ENCODE data around the gene KLK7.

The KLK7 gene

GRCh38 chr19:50932018-50932689 is 51.6 kb downstream of the KLK7 start:
- Histone ChIP-seq H3K4me3 (ENCODE audit: low read depth in 1 of 2, low read length in 1 of 2) (no peak overlapping the region), H3K27ac (no peak overlapping the region), H3K9me3 (no peaks in the 10 kb centered on the region), H3K27me3 (peaks cover 35% of the 10 kb centered on the region), H3K36me3 (no peaks in the 10 kb centered on the region), H3K4me1 (ENCODE audit: control insufficient read depth in 1 of 2, insufficient read depth in 1 of 2, low read depth in 1 of 2, low read length in 1 of 2) (no peaks in the 10 kb centered on the region)
- TF ChIP-seq CTCF (IDR thresholded peaks at IDR 0.05): no peak

- H3K27me3 ChIP-seq: peaks cover 38% of the 10 kb centered on the region
- TF ChIP-seq CTCF (IDR thresholded peaks at IDR 0.05): no peak
- H3K4me1 ChIP-seq (ENCODE audit: control insufficient read depth in 1 of 2, insufficient read depth in 1 of 2, low read depth in 1 of 2, low read length in 1 of 2): no peaks in the 10 kb centered on the region
- no peaks in the 10 kb centered on the region for H3K9me3 ChIP-seq
- no peak overlapping the region for H3K27ac ChIP-seq
- no peaks in the 10 kb centered on the region for H3K36me3 ChIP-seq
- H3K4me3 ChIP-seq (ENCODE audit: low read depth in 1 of 2, low read length in 1 of 2): no peak overlapping the region
Observed at GRCh38 chr19:50931023-50931422, 52.7 kb downstream of the KLK7 start.

GRCh38 chr19:50928831-50929230 is 54.9 kb downstream of the KLK7 start:
- H3K27me3 ChIP-seq: peaks cover 45% of the 10 kb centered on the region
- H3K9me3 ChIP-seq: no peaks in the 10 kb centered on the region
- no peak for TF ChIP-seq CTCF (IDR thresholded peaks at IDR 0.05)
- H3K27ac ChIP-seq: no peak overlapping the region
- no peaks in the 10 kb centered on the region for H3K36me3 ChIP-seq
- no peak overlapping the region for H3K4me3 ChIP-seq (ENCODE audit: low read depth in 1 of 2, low read length in 1 of 2)
- no peaks in the 10 kb centered on the region for H3K4me1 ChIP-seq (ENCODE audit: control insufficient read depth in 1 of 2, insufficient read depth in 1 of 2, low read depth in 1 of 2, low read length in 1 of 2)
